Measurements from ENCODE around the gene BCO1. TPM values are rescaled to one million over a fixed set of nuclear protein-coding genes. Genes with fewer than 3 reads are reported as not detected.

Gene BCO1
- total RNA-seq (ENCODE audit: low replicate concordance), result 3.5 and 4.2 TPM in 2 replicates

GRCh38 chr16:81238296-81239011 is at the start of gene BCO1:
Gene BCO1 (plus strand): TSS chr16:81238689. CDS start chr16:81238909, 220 bp downstream.
- H3K4me2 ChIP-seq, result peak within 1 kb of the TSS; percentile 68
- Mint-ChIP-seq H3K4me3 (peak within 1 kb of the TSS; percentile 82), H3K9me3 (no peaks in the 10 kb centered on the region), H3K27ac (peak within 1 kb of the TSS; percentile 92), H3K4me1 (peaks cover 38% of the 10 kb centered on the region), H3K27me3 (ENCODE audit: insufficient read depth, low read depth) (peaks cover 4% of the 10 kb centered on the region), H3K36me3 (peaks cover 4% of the 10 kb centered on the region)
- H3K27ac ChIP-seq, result peak within 1 kb of the TSS; percentile 95
- no peak within 1 kb of the TSS for H3K9ac ChIP-seq
- H3K4me1 ChIP-seq, result peaks cover 33% of the 10 kb centered on the region
- peak; percentile 87 for DNase-seq (ENCODE audit: low spot score)
- TF ChIP-seq CTCF (IDR thresholded peaks at IDR 0.05) (no peak), EZH2phosphoT487 (IDR thresholded peaks at IDR 0.05) (peak; percentile 81)
- no peaks in the 10 kb centered on the region for H4K20me1 ChIP-seq (ENCODE audit: low read depth)
- H3K36me3 ChIP-seq, result no peaks in the 10 kb centered on the region
- H3K79me2 ChIP-seq (ENCODE audit: low read depth), result no peaks in the 10 kb centered on the region
- peak within 1 kb of the TSS; percentile 57 for H2AFZ ChIP-seq (replicated peaks)
- H3K27me3 ChIP-seq, result no peaks in the 10 kb centered on the region
- peaks cover 32% of the 10 kb centered on the region for H3F3A ChIP-seq (ENCODE audit: low read depth)
- peak within 1 kb of the TSS; percentile 18 for H3K4me3 ChIP-seq
- no peaks in the 10 kb centered on the region for H3K9me3 ChIP-seq (ENCODE audit: low read depth)

GRCh38 chr16:81189100-81189664 is 49.3 kb upstream of the BCO1 start:
- Mint-ChIP-seq H3K27ac (no peak overlapping the region), H3K4me3 (no peak overlapping the region), H3K9me3 (no peaks in the 10 kb centered on the region), H3K27me3 (ENCODE audit: insufficient read depth, low read depth) (peaks cover 10% of the 10 kb centered on the region), H3K36me3 (no peaks in the 10 kb centered on the region), H3K4me1 (peaks cover 15% of the 10 kb centered on the region)
- Histone ChIP-seq H4K20me1 (ENCODE audit: low read depth) (no peaks in the 10 kb centered on the region), H3F3A (ENCODE audit: low read depth) (no peaks in the 10 kb centered on the region), H3K79me2 (ENCODE audit: low read depth) (no peaks in the 10 kb centered on the region), H3K27me3 (no peaks in the 10 kb centered on the region), H3K4me3 (no peak overlapping the region), H3K27ac (no peak overlapping the region), H2AFZ (replicated peaks) (no peak overlapping the region), H3K36me3 (no peaks in the 10 kb centered on the region), H3K9ac (no peak overlapping the region), H3K4me1 (no peaks in the 10 kb centered on the region), H3K4me2 (no peak overlapping the region), H3K9me3 (ENCODE audit: low read depth) (no peaks in the 10 kb centered on the region)
- DNase-seq (ENCODE audit: low spot score), result no peak
- TF ChIP-seq EZH2 (IDR thresholded peaks at IDR 0.05), result no peak
- no peak for TF ChIP-seq EZH2phosphoT487 (IDR thresholded peaks at IDR 0.05)

DNA sequence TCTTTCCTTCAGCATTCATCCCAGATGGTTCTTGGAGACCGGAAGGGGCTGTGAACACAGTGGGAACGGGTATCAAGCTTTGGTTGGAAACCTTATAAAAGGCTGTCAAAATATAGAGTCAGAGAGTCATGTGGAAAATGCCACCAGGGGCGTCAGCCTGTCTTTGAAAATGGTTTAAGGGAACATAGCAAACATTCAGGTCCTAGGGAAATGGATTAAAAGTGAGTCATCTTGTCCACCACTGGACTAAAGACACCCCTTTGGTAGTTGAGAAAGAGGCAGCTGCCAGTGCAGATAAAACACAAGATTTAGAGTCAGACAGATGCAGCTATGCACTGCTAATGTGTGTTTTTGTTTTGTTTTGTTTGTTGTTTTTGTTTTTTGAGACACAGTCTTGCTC is 47.8 kb upstream of the BCO1 start:
- Mint-ChIP-seq H3K4me3 (no peak overlapping the region), H3K27me3 (ENCODE audit: insufficient read depth, low read depth) (peaks cover 12% of the 10 kb centered on the region), H3K9me3 (no peaks in the 10 kb centered on the region), H3K27ac (no peak overlapping the region), H3K36me3 (no peaks in the 10 kb centered on the region), H3K4me1 (peaks cover 15% of the 10 kb centered on the region)
- Histone ChIP-seq H3K9ac (no peak overlapping the region), H3K36me3 (no peaks in the 10 kb centered on the region), H3K9me3 (ENCODE audit: low read depth) (no peaks in the 10 kb centered on the region), H4K20me1 (ENCODE audit: low read depth) (no peaks in the 10 kb centered on the region), H3F3A (ENCODE audit: low read depth) (no peaks in the 10 kb centered on the region), H2AFZ (replicated peaks) (no peak overlapping the region), H3K4me1 (no peaks in the 10 kb centered on the region), H3K27ac (no peak overlapping the region), H3K4me2 (no peak overlapping the region), H3K79me2 (ENCODE audit: low read depth) (no peaks in the 10 kb centered on the region), H3K4me3 (no peak overlapping the region), H3K27me3 (no peaks in the 10 kb centered on the region)
- TF ChIP-seq EZH2phosphoT487 (IDR thresholded peaks at IDR 0.05), result no peak
- no peak for TF ChIP-seq CTCF (IDR thresholded peaks at IDR 0.05)
- no peak for TF ChIP-seq EZH2 (IDR thresholded peaks at IDR 0.05)
- DNase-seq (ENCODE audit: low spot score), result no peak

All from neural progenitor cell (in vitro differentiated cells).